Activated CD8-positive, alpha-beta T cell treated with anti-CD3 and anti-CD28 coated beads for 36 hours (primary cell): ENCODE measurements around the gene PCSK5. TPM values are rescaled to one million over a fixed set of nuclear protein-coding genes. Genes with fewer than 3 reads are reported as not detected.
"Not testable (repeated sequence)": the region's sequence is repeated elsewhere in the genome, so short reads cannot be mapped to it uniquely, and the experiment has no call there.

Experiments
- ATAC-seq: fragments of 200-7000 bp; cut with Tn5 transposase; one replicate; pipeline ENCODE4 v1.10.0; 2021; ENCODE audit warnings: mild to moderate bottlenecking, moderate library complexity
- CTCF ChIA-PET: fragments of 350-600 bp; sonication (Branson Sonifier 250); formaldehyde crosslinking; loops from one replicate; lab custom pipeline; 2021; ENCODE audit warnings: antibody characterized with exemption; lab: Charles Lee
- POLR2A ChIA-PET: fragments of 350-600 bp; sonication (Branson Sonifier 250); formaldehyde crosslinking; loops from one replicate; lab custom pipeline; 2021; ENCODE audit warnings: antibody characterized with exemption; lab: Charles Lee
- DNase-seq: peaks from one replicate; pipeline ENCODE4 v3.0.0-alpha.2; 2020
- H3K27ac Mint-ChIP-seq: one replicate; pipeline ENCODE4 v1.8.0; 2021; ENCODE audit warnings: mild to moderate bottlenecking, mixed read lengths
- H3K27me3 Mint-ChIP-seq: one replicate; pipeline ENCODE4 v1.8.0; 2021; ENCODE audit warnings: mixed read lengths
- H3K36me3 Mint-ChIP-seq: one replicate; pipeline ENCODE4 v1.8.0; 2021; ENCODE audit warnings: low read depth, mixed read lengths
- H3K4me1 Mint-ChIP-seq: one replicate; pipeline ENCODE4 v1.8.0; 2021; ENCODE audit warnings: low read depth, mixed read lengths
- H3K4me3 Mint-ChIP-seq: one replicate; pipeline ENCODE4 v1.8.0; 2021; ENCODE audit warnings: mild to moderate bottlenecking, moderate library complexity, mixed read lengths
- H3K9me3 Mint-ChIP-seq: one replicate; pipeline ENCODE4 v1.8.0; 2021; ENCODE audit warnings: mixed read lengths
- CTCF ChIP-seq: fragments of 200-600 bp; IDR thresholded peaks from one replicate; pipeline ENCODE4 v1.8.0; 2022; ENCODE audit warnings: antibody characterized with exemption, mild to moderate bottlenecking
- intact Hi-C: fragments of 100-400 bp; cut with micrococcal nuclease; formaldehyde crosslinking; loops from one replicate; pipeline ENCODE4 v1.10.0; 2022
- total RNA-seq, 2 experiments: library from RNA; stranded (reverse); gene quantifications; one replicate each; pipeline ENCODE4 v1.2.3, GENCODE V29; 2021

PCSK5 gene
- total RNA-seq, 2 experiments from 2014 or later = 4.7 to 5.2 TPM

GRCh38 chr9:76067696-76068095 lies 177.2 kb downstream of the PCSK5 start:
- no peak overlapping the region for H3K27ac Mint-ChIP-seq
- H3K27me3 Mint-ChIP-seq = no peaks in the 10 kb centered on the region
- intact Hi-C loops = no loop called here
- peaks cover 2% of the 10 kb centered on the region for H3K9me3 Mint-ChIP-seq
- H3K36me3 Mint-ChIP-seq = peaks cover 6% of the 10 kb centered on the region
- TF ChIP-seq CTCF = no peak
- CTCF ChIA-PET = no interaction called here
- H3K4me1 Mint-ChIP-seq = no peaks in the 10 kb centered on the region
- POLR2A ChIA-PET = no interaction called here
- ATAC-seq = no peak
- H3K4me3 Mint-ChIP-seq = no peak overlapping the region
- DNase-seq = no peak

- POLR2A ChIA-PET = no interaction called here
- Mint-ChIP-seq H3K27ac (no peak overlapping the region), H3K9me3 (peaks cover 9% of the 10 kb centered on the region), H3K27me3 (no peaks in the 10 kb centered on the region), H3K4me3 (no peak overlapping the region), H3K4me1 (no peaks in the 10 kb centered on the region), H3K36me3 (peaks cover 22% of the 10 kb centered on the region)
- CTCF ChIA-PET = no interaction called here
- intact Hi-C loops = no loop called here
- DNase-seq = no peak
- ATAC-seq = no peak
- no peak for TF ChIP-seq CTCF
These were observed 187.1 kb downstream of the PCSK5 start for GRCh38 chr9:76077537-76077936.

DNA sequence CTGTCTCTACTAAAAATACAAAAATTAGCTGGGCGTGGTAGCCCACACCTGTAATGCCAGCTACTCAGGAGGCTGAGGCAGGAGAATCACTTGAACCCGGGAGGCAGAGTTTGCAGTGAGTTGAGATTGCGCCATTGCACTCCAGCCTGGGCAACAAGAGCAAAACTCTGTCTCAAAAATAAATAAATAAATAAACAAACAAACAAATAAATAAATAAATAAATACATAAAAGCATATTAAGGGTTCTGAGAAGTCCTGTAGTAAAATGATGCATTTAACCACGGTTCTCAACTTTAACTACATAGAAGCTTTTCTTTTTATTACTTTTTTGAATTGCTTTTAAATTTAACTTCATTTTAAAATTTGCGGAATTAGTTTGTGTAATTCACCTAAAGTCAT lies 190.8 kb downstream of the PCSK5 start:
- POLR2A ChIA-PET, CTCF ChIA-PET, H3K4me3 Mint-ChIP-seq, H3K4me1 Mint-ChIP-seq, intact Hi-C loops, H3K27me3 Mint-ChIP-seq, DNase-seq, ATAC-seq, H3K27ac Mint-ChIP-seq, H3K9me3 Mint-ChIP-seq: not testable (repeated sequence)
- H3K36me3 Mint-ChIP-seq = peaks cover 21% of the 10 kb centered on the region

DNA sequence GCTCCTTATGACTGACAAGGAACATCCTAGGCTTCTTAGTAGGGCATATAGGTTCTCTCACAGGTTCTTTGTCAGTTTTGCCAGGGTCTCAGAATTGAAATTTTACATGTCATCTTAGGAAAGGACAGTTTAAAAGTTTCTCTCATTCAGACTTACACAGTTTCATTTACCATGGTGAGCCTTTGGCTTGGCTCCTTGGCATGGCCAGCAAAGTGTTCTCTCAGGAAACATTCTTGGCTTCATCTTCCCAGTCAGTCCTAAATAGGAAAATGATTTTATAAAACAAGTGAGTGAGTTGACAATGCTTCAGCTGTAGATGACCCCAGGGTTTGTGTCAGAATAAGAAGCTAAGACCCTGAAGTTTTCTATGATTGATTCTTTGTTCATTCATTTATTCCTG lies 191.6 kb downstream of the PCSK5 start:
- POLR2A ChIA-PET = no interaction called here
- no peaks in the 10 kb centered on the region for H3K27me3 Mint-ChIP-seq
- no peak overlapping the region for H3K27ac Mint-ChIP-seq
- H3K9me3 Mint-ChIP-seq = peaks cover 9% of the 10 kb centered on the region
- no peak for DNase-seq
- no peak for ATAC-seq
- intact Hi-C loops = no loop called here
- no peak for TF ChIP-seq CTCF
- no peak overlapping the region for H3K4me3 Mint-ChIP-seq
- no peaks in the 10 kb centered on the region for H3K4me1 Mint-ChIP-seq
- CTCF ChIA-PET = no interaction called here
- H3K36me3 Mint-ChIP-seq = peaks cover 20% of the 10 kb centered on the region

- no peaks in the 10 kb centered on the region for H3K9me3 Mint-ChIP-seq
These were observed 195.1 kb downstream of the PCSK5 start for GRCh38 chr9:76085596-76085995.

More at GRCh38 chr9:76085596-76085995, 195.1 kb downstream of the PCSK5 start:
- ChIA-PET POLR2A (no interaction called here), CTCF (interaction anchor here (0.9 kb wide), 1 partner anchor 12 kb away, joined by 3 read pairs; no protein-coding TSS in a partner anchor)
- Mint-ChIP-seq H3K27ac (no peak overlapping the region), H3K4me3 (no peak overlapping the region), H3K27me3 (no peaks in the 10 kb centered on the region), H3K36me3 (peaks cover 4% of the 10 kb centered on the region), H3K4me1 (no peaks in the 10 kb centered on the region)
- intact Hi-C loops = no loop called here
- DNase-seq (no peak), ATAC-seq (no peak)
- TF ChIP-seq CTCF = no peak
